Astrocyte of the cerebellum (primary cell): ENCODE measurements around the gene MRPL9.

ENCODE experiments used
- DNase-seq: peaks from one replicate; pipeline ENCODE4 v3.0.0-alpha.2; 2011; ENCODE audit warnings: low read depth
- H3K4me3 ChIP-seq: 2 replicates; pipeline ENCODE4 v1.5.1; 2011; ENCODE audit warnings: mild to moderate bottlenecking, low read depth, low read length, moderate library complexity
- CTCF ChIP-seq: IDR thresholded peaks from 2 replicates; pipeline ENCODE4 v1.5.1; 2012; ENCODE audit warnings: low read length, low read depth, moderate library complexity, mild to moderate bottlenecking; ENCODE audit errors: missing control alignments
- in situ Hi-C: cut with HindIII; loops from 2 replicates; pipeline ENCODE4 v1.10.0; 2017; ENCODE audit warnings: low sequenced_read_pairs

The MRPL9 gene

GRCh38 chr1:151716771-151717631, 46.3 kb downstream of the MRPL9 start, which contains the start of gene CELF3:
CELF3 (minus strand) TSS chr1:151716803; CDS start chr1:151716020, 783 bp downstream.
- DNase-seq = no peak
- H3K4me3 ChIP-seq = no peak within 1 kb of the TSS
- in situ Hi-C loops = no loop called here
- no peak for TF ChIP-seq CTCF

- no peak overlapping the region for H3K4me3 ChIP-seq
- no peak for TF ChIP-seq CTCF
- in situ Hi-C loops = no loop called here
- DNase-seq = no peak
Measured at GRCh38 chr1:151716405-151716762, 46.9 kb downstream of the MRPL9 start.

- DNase-seq = no peak
- TF ChIP-seq CTCF = no peak
- in situ Hi-C loops = no loop called here
Measured at GRCh38 chr1:151715726-151716404, 47.4 kb downstream of the MRPL9 start.

GRCh38 chr1:151714820-151715725, 48.2 kb downstream of the MRPL9 start:
- TF ChIP-seq CTCF = no peak
- no peak overlapping the region for H3K4me3 ChIP-seq
- in situ Hi-C loops = no loop called here
- DNase-seq = no peak

More at GRCh38 chr1:151715726-151716404, 47.4 kb downstream of the MRPL9 start:
- H3K4me3 ChIP-seq = no peak overlapping the region

- TF ChIP-seq CTCF = no peak
- no peak overlapping the region for H3K4me3 ChIP-seq
- in situ Hi-C loops = no loop called here
- DNase-seq = no peak
Measured at GRCh38 chr1:151713874-151714273, 49.4 kb downstream of the MRPL9 start.

GRCh38 chr1:151713044-151713443, 50.3 kb downstream of the MRPL9 start:
- no peak overlapping the region for H3K4me3 ChIP-seq
- TF ChIP-seq CTCF = no peak
- no peak for DNase-seq
- in situ Hi-C loops = no loop called here
